Skeletal muscle tissue (tissue), 4 donors: ENCODE results near the gene ABHD14A. TPM values are rescaled to one million over a fixed set of nuclear protein-coding genes. Genes with fewer than 3 reads are reported as not detected.

Experiments used
- H3K27ac ChIP-seq: one replicate; pipeline ENCODE4 v1.7.0; 2013; ENCODE audit warnings: mild to moderate bottlenecking, low read depth, low read length, inconsistent platforms
- H3K27me3 ChIP-seq, 3 donors: one replicate each; pipeline ENCODE4 v1.7.0; 2013; ENCODE audit warnings: low read length in 3 of 3; ENCODE audit not compliant: control insufficient read depth in 3 of 3, insufficient read depth in 3 of 3
- H3K36me3 ChIP-seq, 3 donors: one replicate each; pipeline ENCODE4 v1.7.0; 2013; ENCODE audit warnings: low read length in 3 of 3; ENCODE audit not compliant: control insufficient read depth in 3 of 3, insufficient read depth in 3 of 3
- H3K4me1 ChIP-seq, 3 donors: one replicate each; pipeline ENCODE4 v1.7.0; 2013; ENCODE audit warnings: low read length in 3 of 3, mild to moderate bottlenecking in 3 of 3; ENCODE audit not compliant: control insufficient read depth in 3 of 3, insufficient read depth in 3 of 3
- H3K4me3 ChIP-seq, 3 donors: one replicate each; pipeline ENCODE4 v1.7.0; 2013; ENCODE audit warnings: low read length in 3 of 3
- H3K9ac ChIP-seq, 3 donors: one replicate each; pipeline ENCODE4 v1.7.0; 2013; ENCODE audit warnings: low read length in 3 of 3, mild to moderate bottlenecking in 3 of 3, moderate library complexity in 2 of 3, low read depth in 1 of 3
- H3K9me3 ChIP-seq, 3 donors: one replicate each; pipeline ENCODE4 v1.7.0; 2013; ENCODE audit warnings: low read length in 3 of 3; ENCODE audit not compliant: control insufficient read depth in 3 of 3
- total RNA-seq: library from RNA; depleted of rRNA; stranded (reverse); fragments of >200 nt; gene quantifications from one replicate; pipeline ENCODE4 v1.2.3, GENCODE V29; 2014
- donor health status: Osteomylitis.

Gene ABHD14A
- total RNA-seq, 1 donor from 2014 or later, result 8.9 TPM

GRCh38 chr3:52015438-52016228, 40.8 kb downstream of the ABHD14A start:
- Histone ChIP-seq H3K36me3 (no peaks in the 10 kb centered on the region), H3K4me3 (no peak overlapping the region), H3K9ac (peak overlapping the region in 2 of 3 donors; percentile 40 to 43), H3K27ac (no peak overlapping the region), H3K9me3 (no peaks in the 10 kb centered on the region), H3K27me3 (no peaks in the 10 kb centered on the region), H3K4me1 (peaks cover 63 to 87% (median 83%) of the 10 kb centered on the region in 3 donors)

- Histone ChIP-seq H3K27me3 (no peaks in the 10 kb centered on the region), H3K9ac (peak overlapping the region; percentile 23 to 71 (median 59)), H3K4me1 (peaks cover 75 to 99% (median 95%) of the 10 kb centered on the region in 3 donors), H3K27ac (peak overlapping the region; percentile 95), H3K9me3 (no peaks in the 10 kb centered on the region), H3K4me3 (peak overlapping the region in 2 of 3 donors; percentile 1 to 6), H3K36me3 (no peaks in the 10 kb centered on the region)
Measured at GRCh38 chr3:52017586-52017985, 42.7 kb downstream of the ABHD14A start.

- H3K27ac ChIP-seq, result peak overlapping the region; percentile 95
- no peaks in the 10 kb centered on the region for H3K36me3 ChIP-seq
Measured at GRCh38 chr3:52018319-52019000, 43.6 kb downstream of the ABHD14A start.

GRCh38 chr3:52019352-52020080, 44.7 kb downstream of the ABHD14A start:
- Histone ChIP-seq H3K9me3 (no peaks in the 10 kb centered on the region), H3K27ac (peak overlapping the region; percentile 95), H3K4me3 (peak overlapping the region; percentile 7 to 45 (median 13)), H3K9ac (peak overlapping the region; percentile 62 to 89 (median 70)), H3K36me3 (no peaks in the 10 kb centered on the region), H3K4me1 (peaks cover 80 to 99% (median 95%) of the 10 kb centered on the region in 3 donors), H3K27me3 (no peaks in the 10 kb centered on the region)

More at GRCh38 chr3:52018319-52019000, 43.6 kb downstream of the ABHD14A start:
- Histone ChIP-seq H3K9me3 (no peaks in the 10 kb centered on the region), H3K27me3 (no peaks in the 10 kb centered on the region), H3K4me1 (peaks cover 74 to 99% (median 95%) of the 10 kb centered on the region in 3 donors), H3K9ac (peak overlapping the region in 2 of 3 donors; percentile 61 to 89), H3K4me3 (no peak overlapping the region)

- Histone ChIP-seq H3K4me3 (no peak overlapping the region), H3K9me3 (no peaks in the 10 kb centered on the region), H3K4me1 (peaks cover 92 to 99% (median 95%) of the 10 kb centered on the region in 3 donors), H3K9ac (peak overlapping the region in 2 of 3 donors; percentile 36 to 89), H3K36me3 (no peaks in the 10 kb centered on the region), H3K27me3 (no peaks in the 10 kb centered on the region), H3K27ac (peak overlapping the region; percentile 95)
Measured at GRCh38 chr3:52020796-52021195, 45.9 kb downstream of the ABHD14A start.

GRCh38 chr3:52021489-52022268, 46.8 kb downstream of the ABHD14A start:
- Histone ChIP-seq H3K27ac (peak overlapping the region; percentile 95), H3K27me3 (no peaks in the 10 kb centered on the region), H3K9ac (peak overlapping the region; percentile 54 to 89 (median 80)), H3K4me3 (peak overlapping the region in 2 of 3 donors; percentile 77 to 89), H3K36me3 (no peaks in the 10 kb centered on the region), H3K4me1 (peaks cover 91 to 99% (median 94%) of the 10 kb centered on the region in 3 donors), H3K9me3 (no peaks in the 10 kb centered on the region)

GRCh38 chr3:52022323-52023100, 47.6 kb downstream of the ABHD14A start:
- H3K9me3 ChIP-seq, result no peaks in the 10 kb centered on the region
- no peaks in the 10 kb centered on the region for H3K36me3 ChIP-seq
- peak overlapping the region; percentile 77 to 89 (median 81) for H3K4me3 ChIP-seq
- H3K27me3 ChIP-seq, result no peaks in the 10 kb centered on the region
- H3K4me1 ChIP-seq, result peaks cover 83 to 90% (median 88%) of the 10 kb centered on the region in 3 donors
- peak overlapping the region; percentile 95 for H3K27ac ChIP-seq
- H3K9ac ChIP-seq, result peak overlapping the region; percentile 75 to 89 (median 80)

GRCh38 chr3:52023101-52023770, 48.4 kb downstream of the ABHD14A start:
- peaks cover 79 to 87% (median 85%) of the 10 kb centered on the region in 3 donors for H3K4me1 ChIP-seq
- H3K36me3 ChIP-seq, result no peaks in the 10 kb centered on the region
- H3K27me3 ChIP-seq, result no peaks in the 10 kb centered on the region
- no peaks in the 10 kb centered on the region for H3K9me3 ChIP-seq
- H3K4me3 ChIP-seq, result peak overlapping the region; percentile 77 to 89 (median 81)
- peak overlapping the region; percentile 75 to 89 (median 80) for H3K9ac ChIP-seq
- H3K27ac ChIP-seq, result peak overlapping the region; percentile 95
